Astrocyte of the spinal cord (primary cell): ENCODE results near the gene GNRH2.

Source experiments
- DNase-seq: peaks from one replicate; pipeline ENCODE4 v3.0.0; 2011; ENCODE audit warnings: low read depth, low spot score
- H3K4me3 ChIP-seq: 2 replicates; pipeline ENCODE4 v1.5.1; 2011; ENCODE audit warnings: low read depth, mild to moderate bottlenecking, low read length, moderate library complexity
- CTCF ChIP-seq: IDR thresholded peaks from 2 replicates; pipeline ENCODE4 v1.5.1; 2012; ENCODE audit warnings: low read depth, mild to moderate bottlenecking, low read length, inconsistent platforms
- in situ Hi-C: cut with HindIII; loops from 2 replicates; pipeline ENCODE4 v1.10.0; 2017; ENCODE audit warnings: low sequenced_read_pairs

Gene GNRH2

GRCh38 chr20:3043322-3043721 lies at the start of gene GNRH2:
Gene GNRH2, plus strand, starts transcription at chr20:3043622. Its CDS starts 793 bp downstream, at chr20:3044415.
- no peak within 1 kb of the TSS for H3K4me3 ChIP-seq
- DNase-seq, result no peak
- no peak for TF ChIP-seq CTCF
- in situ Hi-C loops, result no loop called here

- no peak for DNase-seq
- no peak for TF ChIP-seq CTCF
- in situ Hi-C loops, result no loop called here
- no peak overlapping the region for H3K4me3 ChIP-seq
These were observed 47.6 kb upstream of the GNRH2 start for GRCh38 chr20:2995796-2996195.

- DNase-seq, result no peak
- no peak for TF ChIP-seq CTCF
- H3K4me3 ChIP-seq, result no peak overlapping the region
- in situ Hi-C loops, result no loop called here
These were observed 44.7 kb upstream of the GNRH2 start for GRCh38 chr20:2998728-2999127.

- DNase-seq, result peak; percentile 74
- no peak overlapping the region for H3K4me3 ChIP-seq
- TF ChIP-seq CTCF, result peak; percentile 38
- in situ Hi-C loops, result no loop called here
These were observed 42.4 kb upstream of the GNRH2 start for GRCh38 chr20:3000852-3001523.

GRCh38 chr20:3003416-3003815 lies 40.0 kb upstream of the GNRH2 start:
- TF ChIP-seq CTCF, result no peak
- in situ Hi-C loops, result no loop called here
- no peak overlapping the region for H3K4me3 ChIP-seq
- no peak for DNase-seq

- TF ChIP-seq CTCF, result no peak
- DNase-seq, result peak; percentile 74
- no peak overlapping the region for H3K4me3 ChIP-seq
- in situ Hi-C loops, result no loop called here
These were observed 32.3 kb upstream of the GNRH2 start for GRCh38 chr20:3010985-3011723.
